NCI-H2081 (cell line): ENCODE measurements around the gene MVK.

Experiments used
- DNase-seq, 2 experiments: peaks; one replicate each; lab custom pipeline; 2025; lab: John Stamatoyannopoulos, UW

MVK gene

GRCh38 chr12:109545826-109546225, 27.8 kb upstream of the MVK start:
- DNase-seq = no peak

GRCh38 chr12:109547286-109547685, 26.3 kb upstream of the MVK start:
- DNase-seq = no peak

- DNase-seq = no peak
Measured at GRCh38 chr12:109548258-109548657, 25.3 kb upstream of the MVK start.

- DNase-seq = no peak
Measured at GRCh38 chr12:109549613-109550270, 23.9 kb upstream of the MVK start.

GRCh38 chr12:109550281-109550680, 23.3 kb upstream of the MVK start:
- no peak for DNase-seq

GRCh38 chr12:109551108-109551507, 22.5 kb upstream of the MVK start:
- DNase-seq = no peak

GRCh38 chr12:109552971-109553370, 20.6 kb upstream of the MVK start:
- no peak for DNase-seq

- DNase-seq = no peak
Measured at GRCh38 chr12:109553483-109553882, 20.1 kb upstream of the MVK start.

GRCh38 chr12:109553906-109554500, 19.6 kb upstream of the MVK start:
- DNase-seq = no peak

- DNase-seq = no peak
Measured at GRCh38 chr12:109554761-109555160, 18.8 kb upstream of the MVK start.

- peak in 1 of 2 experiments; percentile 13 for DNase-seq
Measured at GRCh38 chr12:109555431-109556315, 17.9 kb upstream of the MVK start.

- no peak for DNase-seq
Measured at GRCh38 chr12:109557200-109557599, 16.4 kb upstream of the MVK start.

GRCh38 chr12:109557805-109558204, 15.8 kb upstream of the MVK start:
- no peak for DNase-seq

GRCh38 chr12:109558374-109559199, 15.0 kb upstream of the MVK start:
- no peak for DNase-seq

- no peak for DNase-seq
Measured at GRCh38 chr12:109559200-109559505, 14.4 kb upstream of the MVK start.

- DNase-seq = no peak
Measured at GRCh38 chr12:109559601-109560000, 14.0 kb upstream of the MVK start.

- no peak for DNase-seq
Measured at GRCh38 chr12:109560867-109561710, 12.5 kb upstream of the MVK start.

- DNase-seq = no peak
Measured at GRCh38 chr12:109561711-109562030, 11.9 kb upstream of the MVK start.

- DNase-seq = no peak
Measured at GRCh38 chr12:109562871-109563270, 10.7 kb upstream of the MVK start.

- DNase-seq = no peak
Measured at GRCh38 chr12:109563291-109564284, 10.0 kb upstream of the MVK start.
